Ovary (tissue), 3 donors: ENCODE measurements around the gene NFIB.

Experiments used
- POLR2A ChIP-seq: fragments of 450-650 bp; IDR thresholded peaks from one replicate; pipeline ENCODE4 v1.6.1; 2017; ENCODE audit warnings: antibody characterized with exemption, mild to moderate bottlenecking, moderate library complexity
- TF ChIP-seq, protein P1 (sequence below), 3 donors: fragments of 450-650 bp in 2 of 3; fragments of 200-600 bp in 1 of 3; IDR thresholded peaks; one replicate each; pipeline versions ENCODE4 v1.5.1 to v1.8.0; 2016 to 2022; ENCODE audit warnings: antibody characterized with exemption in 3 of 3, mild to moderate bottlenecking in 1 of 3
- donor health status: DM: no; HTN: no; CAD: no.

DNA sequence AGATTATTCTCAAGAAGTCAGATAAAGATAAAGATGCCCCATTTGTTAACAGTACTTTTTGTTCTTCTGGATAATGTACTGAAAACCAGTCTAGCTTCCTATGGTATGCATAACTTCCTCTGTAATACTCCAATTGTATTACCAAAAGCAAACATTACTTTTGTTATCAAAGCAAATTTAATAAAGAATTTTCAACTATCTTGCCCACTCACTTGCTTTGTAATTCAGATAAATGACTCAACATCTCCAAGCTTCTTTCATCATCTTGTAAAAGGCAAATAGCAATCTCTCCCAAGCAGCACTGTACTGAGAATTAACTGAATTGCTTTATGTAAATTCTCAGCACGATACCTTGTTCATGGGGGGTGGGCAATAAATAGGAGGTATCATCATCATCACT lies 98.3 kb downstream of the NFIB start:
- TF ChIP-seq, protein P1, sequence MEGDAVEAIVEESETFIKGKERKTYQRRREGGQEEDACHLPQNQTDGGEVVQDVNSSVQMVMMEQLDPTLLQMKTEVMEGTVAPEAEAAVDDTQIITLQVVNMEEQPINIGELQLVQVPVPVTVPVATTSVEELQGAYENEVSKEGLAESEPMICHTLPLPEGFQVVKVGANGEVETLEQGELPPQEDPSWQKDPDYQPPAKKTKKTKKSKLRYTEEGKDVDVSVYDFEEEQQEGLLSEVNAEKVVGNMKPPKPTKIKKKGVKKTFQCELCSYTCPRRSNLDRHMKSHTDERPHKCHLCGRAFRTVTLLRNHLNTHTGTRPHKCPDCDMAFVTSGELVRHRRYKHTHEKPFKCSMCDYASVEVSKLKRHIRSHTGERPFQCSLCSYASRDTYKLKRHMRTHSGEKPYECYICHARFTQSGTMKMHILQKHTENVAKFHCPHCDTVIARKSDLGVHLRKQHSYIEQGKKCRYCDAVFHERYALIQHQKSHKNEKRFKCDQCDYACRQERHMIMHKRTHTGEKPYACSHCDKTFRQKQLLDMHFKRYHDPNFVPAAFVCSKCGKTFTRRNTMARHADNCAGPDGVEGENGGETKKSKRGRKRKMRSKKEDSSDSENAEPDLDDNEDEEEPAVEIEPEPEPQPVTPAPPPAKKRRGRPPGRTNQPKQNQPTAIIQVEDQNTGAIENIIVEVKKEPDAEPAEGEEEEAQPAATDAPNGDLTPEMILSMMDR (IDR thresholded peaks at IDR 0.05): no peak
- TF ChIP-seq POLR2A: no peak
